GM19324 (cell line): ENCODE measurements around the gene GIMAP8.

Experiments
- ATAC-seq: cut with Tn5 transposase; IDR thresholded peaks from one replicate; pipeline ENCODE4 v1.9.1; 2021; ENCODE audit warnings: mild to moderate bottlenecking, moderate library complexity; ENCODE audit not compliant: unreplicated experiment, low FRiP score

Gene GIMAP8

GRCh38 chr7:150410680-150411346 is 39.6 kb upstream of the GIMAP8 start:
- no peak for ATAC-seq

- no peak for ATAC-seq
Observed at GRCh38 chr7:150411606-150412005, 38.8 kb upstream of the GIMAP8 start.

- no peak for ATAC-seq
Observed at GRCh38 chr7:150412016-150412415, 38.4 kb upstream of the GIMAP8 start.

- no peak for ATAC-seq
Observed at GRCh38 chr7:150412518-150413488, 37.6 kb upstream of the GIMAP8 start.

- no peak for ATAC-seq
Observed at GRCh38 chr7:150413640-150414081, 36.8 kb upstream of the GIMAP8 start.

GRCh38 chr7:150415161-150416153 is 35.0 kb upstream of the GIMAP8 start:
- no peak for ATAC-seq

- ATAC-seq, result no peak
Observed at GRCh38 chr7:150417239-150417638, 33.2 kb upstream of the GIMAP8 start.

- ATAC-seq, result no peak
Observed at GRCh38 chr7:150417863-150418262, 32.6 kb upstream of the GIMAP8 start.

- no peak for ATAC-seq
Observed at GRCh38 chr7:150420242-150420641, 30.2 kb upstream of the GIMAP8 start.

GRCh38 chr7:150420987-150421674 is 29.3 kb upstream of the GIMAP8 start:
- ATAC-seq, result peak; percentile 93

GRCh38 chr7:150421831-150422230 is 28.6 kb upstream of the GIMAP8 start:
- no peak for ATAC-seq

GRCh38 chr7:150425670-150426069 is 24.8 kb upstream of the GIMAP8 start:
- ATAC-seq, result no peak

GRCh38 chr7:150428671-150429451 is 21.6 kb upstream of the GIMAP8 start:
- ATAC-seq, result peak; percentile 54

- no peak for ATAC-seq
Observed at GRCh38 chr7:150429699-150430098, 20.7 kb upstream of the GIMAP8 start.

- no peak for ATAC-seq
Observed at GRCh38 chr7:150430465-150431085, 19.9 kb upstream of the GIMAP8 start.

- ATAC-seq, result no peak
Observed at GRCh38 chr7:150431839-150432658, 18.4 kb upstream of the GIMAP8 start.

GRCh38 chr7:150432915-150433892 is 17.2 kb upstream of the GIMAP8 start:
- no peak for ATAC-seq
